Measurements from ENCODE around the gene CLEC1A.

CLEC1A gene

DNA sequence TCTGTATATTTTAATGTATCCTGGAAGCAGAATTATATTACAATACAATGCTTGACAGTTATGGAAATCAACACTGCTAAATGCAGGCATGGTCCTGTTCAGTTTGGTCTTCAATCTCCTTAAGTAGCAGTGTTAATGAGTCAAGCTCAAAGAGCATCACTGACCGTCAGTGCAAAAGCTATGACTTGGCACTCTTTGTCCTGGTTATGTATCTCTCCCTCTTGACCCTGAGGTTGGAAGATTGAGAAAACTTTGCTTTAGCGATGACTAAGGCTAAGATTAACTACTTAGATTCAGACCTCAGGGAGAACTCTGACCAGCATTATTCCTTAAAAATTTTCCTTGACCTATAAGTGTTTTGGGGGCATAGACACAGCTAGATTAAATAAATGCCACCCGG lies 20.3 kb upstream of the CLEC1A start:
- DNase-seq (ENCODE audit: low spot score in 2 of 2) = no peak
- no peaks in the 10 kb centered on the region for H3K9me3 ChIP-seq

DNA sequence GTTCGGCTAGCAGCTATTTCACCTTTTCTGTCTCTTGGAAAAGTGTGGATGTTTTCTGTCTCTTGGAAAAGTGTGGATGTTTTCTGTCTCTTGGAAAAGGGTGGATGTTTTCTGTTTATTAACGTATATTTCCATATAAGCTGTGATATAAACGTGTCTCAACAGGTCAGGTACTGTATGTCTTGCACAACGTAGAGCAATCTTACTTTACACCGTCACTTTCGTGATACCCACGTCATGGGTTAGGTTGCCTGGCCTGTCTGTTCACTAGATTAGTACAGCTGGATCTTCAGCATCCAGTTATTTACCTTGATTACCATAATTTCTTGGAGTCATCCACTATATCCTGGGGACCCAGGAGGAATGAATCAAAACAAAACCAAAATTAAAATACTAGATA lies 17.1 kb upstream of the CLEC1A start:
- Histone ChIP-seq H3K36me3 (replicated peaks) (no peaks in the 10 kb centered on the region), H3K4me1 (no peaks in the 10 kb centered on the region), H3K4me3 (no peak overlapping the region), H3K27me3 (ENCODE audit: low read depth) (no peaks in the 10 kb centered on the region), H3K9me3 (no peaks in the 10 kb centered on the region)
- DNase-seq (ENCODE audit: low spot score in 2 of 2) = no peak
- in situ Hi-C loops (cut with MboI; ENCODE audit: low sequenced_read_pairs) = no loop called here

More for the DNA sequence above, 20.3 kb upstream of the CLEC1A start:
- in situ Hi-C loops (cut with MboI; ENCODE audit: low sequenced_read_pairs) = no loop called here
- Histone ChIP-seq H3K4me3 (no peak overlapping the region), H3K27me3 (ENCODE audit: low read depth) (no peaks in the 10 kb centered on the region), H3K4me1 (no peaks in the 10 kb centered on the region), H3K36me3 (replicated peaks) (no peaks in the 10 kb centered on the region)

DNA sequence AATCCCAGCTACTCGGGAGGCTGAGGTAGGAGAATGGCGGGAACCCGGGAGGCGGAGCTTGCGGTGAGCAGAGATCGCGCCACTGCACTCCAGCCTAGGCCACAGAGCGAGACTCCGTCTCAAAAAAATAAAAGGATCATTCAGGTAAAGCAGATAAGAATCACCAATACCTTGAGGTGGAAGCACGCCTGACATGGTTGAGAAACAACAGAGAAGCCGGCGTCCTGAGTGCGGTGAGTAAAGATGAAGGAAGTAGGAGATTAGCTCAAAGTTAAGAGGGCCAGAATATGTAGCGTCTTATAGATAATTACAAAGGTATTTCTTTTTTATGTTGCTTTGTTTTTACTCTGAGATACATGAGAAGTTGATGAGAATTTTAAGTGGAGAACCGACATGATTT lies 16.5 kb upstream of the CLEC1A start:
- no peaks in the 10 kb centered on the region for H3K27me3 ChIP-seq (ENCODE audit: low read depth)
- in situ Hi-C loops (cut with MboI; ENCODE audit: low sequenced_read_pairs) = no loop called here
- H3K4me1 ChIP-seq = no peaks in the 10 kb centered on the region
- no peak overlapping the region for H3K4me3 ChIP-seq
- H3K9me3 ChIP-seq = no peaks in the 10 kb centered on the region
- H3K36me3 ChIP-seq (replicated peaks) = no peaks in the 10 kb centered on the region
- no peak for DNase-seq (ENCODE audit: low spot score in 2 of 2)

DNA sequence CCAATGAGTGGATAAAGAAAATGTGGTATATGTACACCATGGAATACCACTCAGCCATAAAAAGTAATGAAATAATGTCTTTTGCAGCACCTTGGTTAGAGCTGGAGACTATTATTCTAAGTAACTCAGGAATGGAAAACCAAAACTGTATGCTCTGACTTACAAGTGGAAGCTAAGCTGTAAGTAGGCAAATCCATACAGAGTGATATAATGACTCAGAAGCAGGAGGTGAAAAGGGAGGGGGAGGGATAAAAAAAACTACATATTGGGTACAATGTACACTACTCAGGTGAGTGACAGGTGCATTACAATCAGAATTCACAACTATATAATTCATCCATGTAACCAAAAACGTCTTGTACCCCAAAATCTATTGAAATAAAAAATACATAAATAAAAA lies 15.1 kb upstream of the CLEC1A start:
- no peaks in the 10 kb centered on the region for H3K27me3 ChIP-seq (ENCODE audit: low read depth)
- H3K4me1 ChIP-seq = no peaks in the 10 kb centered on the region
- in situ Hi-C loops (cut with MboI; ENCODE audit: low sequenced_read_pairs) = no loop called here
- DNase-seq (ENCODE audit: low spot score in 2 of 2) = no peak
- no peak overlapping the region for H3K4me3 ChIP-seq
- no peaks in the 10 kb centered on the region for H3K36me3 ChIP-seq (replicated peaks)
- no peaks in the 10 kb centered on the region for H3K9me3 ChIP-seq

DNA sequence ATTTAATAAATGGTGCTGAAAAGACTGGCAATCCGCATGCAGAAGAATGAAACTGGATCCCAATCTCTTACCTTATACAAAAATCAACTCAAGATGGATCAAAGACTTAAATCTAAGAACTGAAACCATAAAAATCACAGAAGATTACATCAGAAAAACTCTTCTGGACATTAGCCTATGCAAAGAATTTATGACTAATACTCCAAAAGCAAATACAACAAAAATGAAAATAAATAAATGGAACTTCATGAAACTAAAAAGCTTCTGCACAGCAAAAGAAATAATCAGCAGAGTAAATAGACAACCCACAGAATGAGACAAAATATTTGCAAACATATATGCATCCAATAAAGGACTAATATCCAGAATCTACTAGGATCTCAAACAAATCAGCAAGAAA lies 14.3 kb upstream of the CLEC1A start:
- Histone ChIP-seq H3K9me3 (no peaks in the 10 kb centered on the region), H3K4me3 (no peak overlapping the region), H3K4me1 (no peaks in the 10 kb centered on the region), H3K36me3 (replicated peaks) (no peaks in the 10 kb centered on the region), H3K27me3 (ENCODE audit: low read depth) (no peaks in the 10 kb centered on the region)
- DNase-seq (ENCODE audit: low spot score in 2 of 2) = no peak
- in situ Hi-C loops (cut with MboI; ENCODE audit: low sequenced_read_pairs) = no loop called here

DNA sequence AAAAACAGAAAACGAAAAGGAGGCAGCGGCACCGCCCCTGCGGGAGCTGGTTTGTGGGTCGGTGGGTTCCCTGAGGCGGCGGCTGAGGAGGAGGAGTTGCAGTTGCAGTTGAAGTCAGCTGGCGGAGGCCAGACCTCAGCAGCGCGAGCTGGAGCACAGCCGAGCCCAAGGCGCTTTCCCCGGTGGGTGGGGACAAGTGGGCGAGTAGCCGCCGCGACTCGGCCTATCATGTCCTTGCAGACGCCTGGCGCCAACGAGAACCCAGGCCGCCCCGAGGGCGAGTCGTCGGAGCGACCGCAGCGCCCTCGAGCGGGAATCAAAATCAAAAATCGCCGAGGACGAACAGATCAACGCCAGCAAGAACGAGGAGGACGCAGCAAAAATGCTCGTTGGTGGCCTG lies 12.7 kb upstream of the CLEC1A start:
- H3K4me1 ChIP-seq = no peaks in the 10 kb centered on the region
- in situ Hi-C loops (cut with MboI; ENCODE audit: low sequenced_read_pairs) = no loop called here
- H3K9me3 ChIP-seq = no peaks in the 10 kb centered on the region
- DNase-seq (ENCODE audit: low spot score in 2 of 2) = no peak
- no peaks in the 10 kb centered on the region for H3K27me3 ChIP-seq (ENCODE audit: low read depth)
- H3K36me3 ChIP-seq (replicated peaks) = no peaks in the 10 kb centered on the region
- no peak overlapping the region for H3K4me3 ChIP-seq

DNA sequence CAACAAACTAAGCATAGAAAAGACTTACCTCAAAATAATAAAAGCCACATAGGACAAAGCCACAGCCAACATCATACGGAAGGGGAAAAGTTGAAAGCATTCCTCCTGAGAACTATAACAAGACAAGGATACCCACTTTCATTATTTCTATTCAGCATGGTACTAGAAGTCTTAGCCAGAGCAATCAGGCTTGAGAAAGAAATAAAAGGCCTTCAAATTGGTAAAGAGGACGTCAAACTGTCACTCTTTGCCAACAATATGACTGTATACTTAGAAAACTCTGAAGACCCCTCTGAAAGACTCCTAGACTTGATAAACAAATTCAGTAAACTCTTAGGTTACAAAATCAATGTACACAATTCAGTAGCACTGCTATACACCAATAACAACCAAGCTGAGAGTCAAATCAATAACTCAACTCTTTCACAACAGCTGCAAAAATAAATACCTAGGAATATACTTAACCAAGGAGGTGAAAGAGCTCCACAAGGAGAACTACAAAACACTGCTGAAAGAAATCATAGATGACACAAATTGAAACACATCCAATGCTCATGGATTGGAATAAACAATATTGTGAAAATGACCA lies 11.6 kb upstream of the CLEC1A start:
- no peaks in the 10 kb centered on the region for H3K27me3 ChIP-seq (ENCODE audit: low read depth)
- H3K4me3 ChIP-seq = no peak overlapping the region
- no peaks in the 10 kb centered on the region for H3K36me3 ChIP-seq (replicated peaks)
- DNase-seq (ENCODE audit: low spot score in 2 of 2) = no peak
- H3K9me3 ChIP-seq = no peaks in the 10 kb centered on the region
- in situ Hi-C loops (cut with MboI; ENCODE audit: low sequenced_read_pairs) = no loop called here
- H3K4me1 ChIP-seq = no peaks in the 10 kb centered on the region

DNA sequence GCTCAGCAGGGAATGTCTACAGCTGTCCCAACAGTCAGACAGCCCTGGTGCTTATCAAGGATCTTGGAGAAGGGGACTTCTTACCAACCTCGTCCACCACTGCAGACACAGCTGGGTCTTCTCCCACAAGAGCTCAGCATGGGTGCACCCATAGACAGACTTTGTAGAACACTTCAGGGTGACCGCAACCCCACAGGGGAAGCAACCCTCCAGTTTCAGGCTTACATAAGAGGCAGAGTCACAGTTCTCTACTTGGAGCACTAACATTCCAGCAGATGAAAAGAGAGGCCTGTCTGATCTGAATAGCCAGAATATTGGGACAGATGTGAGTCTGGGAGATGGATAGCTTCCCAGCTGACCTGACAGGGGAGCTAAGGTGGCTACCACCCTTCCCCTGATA lies 3.5 kb upstream of the CLEC1A start:
- Histone ChIP-seq H3K27me3 (ENCODE audit: low read depth) (no peaks in the 10 kb centered on the region), H3K36me3 (replicated peaks) (no peaks in the 10 kb centered on the region), H3K9me3 (no peaks in the 10 kb centered on the region), H3K4me3 (no peak overlapping the region), H3K4me1 (no peaks in the 10 kb centered on the region)
- no peak for DNase-seq (ENCODE audit: low spot score in 2 of 2)
- in situ Hi-C loops (cut with MboI; ENCODE audit: low sequenced_read_pairs) = no loop called here

DNA sequence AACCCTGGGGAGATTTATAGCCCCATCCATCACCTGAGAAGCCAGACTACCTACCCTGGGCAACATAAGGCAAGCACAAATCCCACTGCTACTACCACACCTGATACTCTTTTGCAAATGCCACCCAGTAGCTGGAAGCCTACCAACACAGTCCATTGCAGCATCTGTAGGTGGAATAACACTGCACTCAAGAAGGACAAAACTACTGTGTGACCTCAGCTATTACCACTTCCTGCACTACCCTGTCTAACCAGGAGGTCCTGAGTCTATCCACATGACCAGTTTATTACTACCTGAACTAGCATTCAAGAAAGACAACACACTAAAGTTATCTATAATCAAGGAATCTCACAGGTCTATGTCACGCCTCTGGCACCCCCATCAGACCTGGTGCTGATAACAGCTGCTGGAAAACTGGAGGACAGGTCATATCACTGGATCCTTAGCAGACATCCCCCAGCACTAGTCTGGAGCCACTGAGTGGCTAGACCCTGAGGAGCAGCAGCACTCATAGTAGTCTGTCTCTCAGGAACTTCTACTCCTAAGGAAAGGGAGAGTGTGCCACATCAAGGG lies 2.9 kb upstream of the CLEC1A start:
- H3K36me3 ChIP-seq (replicated peaks) = no peaks in the 10 kb centered on the region
- no peaks in the 10 kb centered on the region for H3K9me3 ChIP-seq
- in situ Hi-C loops (cut with MboI; ENCODE audit: low sequenced_read_pairs) = no loop called here
- no peak overlapping the region for H3K4me3 ChIP-seq
- H3K4me1 ChIP-seq = no peaks in the 10 kb centered on the region
- H3K27me3 ChIP-seq (ENCODE audit: low read depth) = no peaks in the 10 kb centered on the region
- no peak for DNase-seq (ENCODE audit: low spot score in 2 of 2)

DNA sequence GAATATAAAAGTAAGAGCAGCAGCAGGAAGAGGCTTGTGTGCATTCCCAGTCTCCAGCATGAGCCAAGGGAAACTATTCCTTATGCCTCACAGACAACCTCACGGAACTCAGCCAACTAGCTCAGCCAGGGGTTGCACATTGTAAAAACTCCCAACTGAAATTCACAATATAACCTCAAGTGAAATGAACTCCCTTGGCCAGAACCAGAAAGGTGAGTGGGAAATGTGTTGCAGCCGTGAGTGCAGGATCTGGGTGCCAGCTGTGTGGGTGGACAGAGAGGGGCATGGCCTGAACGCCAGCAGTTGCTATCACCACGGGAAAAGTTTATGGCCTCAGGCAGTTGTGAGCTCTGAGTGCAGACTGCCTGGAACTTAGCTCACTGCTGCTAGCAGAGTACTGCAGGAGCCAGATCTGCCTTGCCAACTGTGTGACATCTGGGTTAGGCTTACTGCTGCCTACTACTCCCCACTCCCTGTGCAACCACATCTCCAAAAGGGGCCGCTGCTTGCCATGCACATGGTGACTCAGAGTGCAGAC lies 2.3 kb upstream of the CLEC1A start:
- Histone ChIP-seq H3K4me3 (no peak overlapping the region), H3K9me3 (no peaks in the 10 kb centered on the region), H3K27me3 (ENCODE audit: low read depth) (no peaks in the 10 kb centered on the region), H3K4me1 (no peaks in the 10 kb centered on the region), H3K36me3 (replicated peaks) (no peaks in the 10 kb centered on the region)
- in situ Hi-C loops (cut with MboI; ENCODE audit: low sequenced_read_pairs) = no loop called here
- DNase-seq (ENCODE audit: low spot score in 2 of 2) = no peak

DNA sequence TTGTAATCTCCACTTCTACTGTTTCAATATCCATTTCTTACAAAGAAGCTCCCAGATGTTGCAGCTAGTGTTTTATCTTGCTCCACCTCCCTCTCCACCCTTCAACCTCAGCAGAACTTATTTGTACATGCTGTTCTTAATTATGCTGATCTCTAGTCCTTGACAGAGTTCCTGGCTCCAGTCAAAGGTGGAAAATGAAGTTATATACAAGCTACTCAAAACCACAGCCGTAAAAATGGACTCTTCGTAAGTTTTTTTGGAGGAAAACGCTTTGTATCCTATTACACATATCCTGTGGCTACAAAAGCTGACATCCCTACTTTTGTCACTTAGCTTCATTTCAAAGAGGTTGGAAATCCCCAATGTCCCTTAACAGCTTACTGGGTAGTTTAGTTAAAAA lies 1.3 kb downstream of the CLEC1A start:
- DNase-seq (ENCODE audit: low spot score in 2 of 2) = no peak
- Histone ChIP-seq H3K9me3 (no peaks in the 10 kb centered on the region), H3K4me3 (no peak overlapping the region), H3K36me3 (replicated peaks) (no peaks in the 10 kb centered on the region), H3K27me3 (ENCODE audit: low read depth) (no peaks in the 10 kb centered on the region), H3K4me1 (no peaks in the 10 kb centered on the region)
- in situ Hi-C loops (cut with MboI; ENCODE audit: low sequenced_read_pairs) = no loop called here

DNA sequence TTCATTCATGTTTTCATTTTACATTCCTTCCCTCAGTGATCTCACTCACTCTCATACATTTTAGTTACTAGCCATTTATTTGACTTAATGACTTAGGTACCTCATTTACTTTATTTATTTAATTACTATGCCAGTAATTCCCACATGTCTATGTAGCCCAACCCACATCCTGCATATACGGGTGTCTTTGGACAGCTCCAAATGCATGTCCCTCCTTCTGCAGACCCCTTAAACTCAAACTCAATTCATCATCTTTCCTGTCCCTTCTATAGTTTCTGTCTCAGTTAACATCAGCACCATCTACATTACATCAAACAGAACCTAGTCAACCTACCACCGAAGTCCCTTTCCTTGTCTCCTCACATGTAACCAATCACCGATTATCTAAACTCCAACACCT lies 2.8 kb downstream of the CLEC1A start:
- no peaks in the 10 kb centered on the region for H3K27me3 ChIP-seq (ENCODE audit: low read depth)
- no peak for DNase-seq (ENCODE audit: low spot score in 2 of 2)
- in situ Hi-C loops (cut with MboI; ENCODE audit: low sequenced_read_pairs) = no loop called here
- no peaks in the 10 kb centered on the region for H3K4me1 ChIP-seq
- H3K9me3 ChIP-seq = no peaks in the 10 kb centered on the region
- H3K36me3 ChIP-seq (replicated peaks) = no peaks in the 10 kb centered on the region
- H3K4me3 ChIP-seq = no peak overlapping the region

DNA sequence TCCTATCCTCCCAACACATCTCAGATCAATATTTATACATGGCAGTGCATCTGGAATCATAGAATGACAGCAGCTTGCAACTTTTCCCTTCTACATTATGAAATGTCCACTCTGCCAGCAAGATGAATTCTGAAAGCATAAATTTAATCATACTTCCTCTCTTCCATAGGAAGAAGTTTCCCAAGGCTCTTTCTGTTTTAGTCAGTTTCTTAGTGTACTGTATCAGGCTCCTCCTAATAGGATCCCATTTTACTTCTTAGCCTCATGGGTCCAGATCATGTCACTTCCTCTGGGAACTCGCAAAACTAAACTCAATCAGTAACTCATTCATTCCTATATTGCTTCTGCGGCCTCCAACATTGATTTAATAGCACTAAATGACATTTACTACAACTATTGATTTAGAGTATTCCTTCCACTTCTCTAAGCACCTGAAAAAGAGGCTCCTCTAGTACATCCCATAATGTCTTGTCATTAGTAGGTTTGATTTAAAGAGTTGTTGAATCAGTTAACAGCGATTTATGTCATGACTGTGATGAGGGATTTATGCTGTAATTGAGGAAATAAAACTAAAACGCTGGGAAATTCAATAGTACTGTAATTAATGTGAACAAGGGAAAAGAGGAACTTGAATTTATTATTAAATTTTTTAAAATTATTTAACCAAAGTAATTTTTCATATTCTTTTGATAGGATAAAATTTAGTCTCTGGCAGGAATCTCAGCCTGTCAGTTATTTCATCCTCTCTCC lies 4.0 kb downstream of the CLEC1A start:
- Histone ChIP-seq H3K4me1 (no peaks in the 10 kb centered on the region), H3K36me3 (replicated peaks) (no peaks in the 10 kb centered on the region), H3K9me3 (no peaks in the 10 kb centered on the region), H3K27me3 (ENCODE audit: low read depth) (no peaks in the 10 kb centered on the region), H3K4me3 (no peak overlapping the region)
- in situ Hi-C loops (cut with MboI; ENCODE audit: low sequenced_read_pairs) = no loop called here
- DNase-seq (ENCODE audit: low spot score in 2 of 2) = no peak
